Measurements from ENCODE around the gene KCNK1.

The KCNK1 gene

DNA sequence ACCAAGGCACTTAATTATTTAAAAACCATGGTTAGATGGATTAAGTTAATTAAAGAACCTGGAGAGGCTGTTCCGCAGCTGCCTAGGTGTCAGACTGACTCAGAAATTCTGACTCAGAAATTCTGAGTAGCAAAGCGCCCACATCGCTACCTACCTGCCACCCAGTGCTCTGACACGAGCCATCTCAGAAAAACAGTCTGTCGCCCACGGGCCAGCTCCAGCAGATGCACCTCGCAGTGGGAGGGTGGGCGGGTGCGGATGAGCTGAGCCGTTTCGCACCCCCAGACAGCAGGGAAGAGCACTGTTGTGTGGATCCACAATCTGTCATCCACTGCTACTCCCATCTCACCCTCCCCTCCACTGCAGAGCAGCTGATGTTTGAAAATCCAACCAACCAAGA is 13.5 kb downstream of the KCNK1 start:
- Histone ChIP-seq H2BK12ac (ENCODE audit: low read length) (no peak overlapping the region), H3K14ac (ENCODE audit: low read length) (no peak overlapping the region), H3K9ac (ENCODE audit: low read length) (no peak overlapping the region), H2AK5ac (ENCODE audit: low read length) (no peak overlapping the region), H4K91ac (ENCODE audit: low read depth, low read length) (no peak overlapping the region), H3K9me3 (ENCODE audit: insufficient read depth, low read depth, low read length) (no peaks in the 10 kb centered on the region), H3K79me2 (ENCODE audit: control insufficient read depth, insufficient read depth, low read length, poor library complexity) (no peaks in the 10 kb centered on the region), H3K27ac (ENCODE audit: low read depth, low read length) (no peak overlapping the region), H2BK120ac (ENCODE audit: insufficient read depth, low read length, poor library complexity) (no peak overlapping the region), H3K4me3 (ENCODE audit: low read depth, low read length) (no peak overlapping the region), H3K4me1 (ENCODE audit: control insufficient read depth in 1 of 2, insufficient read depth in 2 of 2, low read length in 2 of 2) (no peaks in the 10 kb centered on the region), H3K18ac (ENCODE audit: low read length) (no peak overlapping the region), H3K36me3 (ENCODE audit: control insufficient read depth in 1 of 2, insufficient read depth in 2 of 2, low read length in 2 of 2) (peaks cover 3 to 11% of the 10 kb centered on the region in 2 experiments), H3K4me2 (ENCODE audit: low read length) (no peak overlapping the region), H2AFZ (ENCODE audit: insufficient read depth, low read length, poor library complexity) (no peak overlapping the region), H3K27me3 (ENCODE audit: insufficient read depth, low read length) (no peaks in the 10 kb centered on the region), H4K12ac (ENCODE audit: low read depth, low read length) (no peak overlapping the region), H3K4ac (ENCODE audit: low read depth, low read length) (no peak overlapping the region), H2BK5ac (ENCODE audit: low read depth, low read length, poor library complexity) (no peak overlapping the region), H3K79me1 (ENCODE audit: low read length) (no peaks in the 10 kb centered on the region), H4K8ac (ENCODE audit: low read depth, low read length) (no peak overlapping the region), H3K23ac (ENCODE audit: low read length) (no peak overlapping the region)
- DNase-seq, result peak; percentile 49 to 50
- WGBS (ENCODE audit: extremely low coverage, insufficient coverage, insufficient read length), result no CpG with 5 or more reads among the region's 11 CpGs

DNA sequence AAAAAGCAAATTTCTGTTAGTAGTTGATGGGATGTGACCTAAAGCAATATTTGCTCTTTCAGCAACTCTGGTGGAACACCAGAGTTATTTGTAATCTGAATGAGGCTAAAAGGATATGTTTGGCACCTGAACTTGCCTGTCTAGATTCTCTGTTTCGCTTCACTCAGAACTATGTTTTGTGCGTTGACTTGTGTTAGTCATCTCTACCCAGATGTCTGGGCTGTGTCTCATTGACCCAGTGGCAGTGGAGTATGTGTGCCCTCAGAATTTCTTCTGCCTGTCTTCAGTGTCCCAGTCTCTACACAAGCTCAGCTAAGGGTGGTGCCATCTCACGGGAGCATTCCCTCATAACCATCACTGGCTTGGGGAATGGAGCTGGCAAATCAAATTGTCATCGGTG is 13.9 kb downstream of the KCNK1 start:
- Histone ChIP-seq H2BK12ac (ENCODE audit: low read length) (no peak overlapping the region), H4K12ac (ENCODE audit: low read depth, low read length) (no peak overlapping the region), H3K4ac (ENCODE audit: low read depth, low read length) (no peak overlapping the region), H2AFZ (ENCODE audit: insufficient read depth, low read length, poor library complexity) (no peak overlapping the region), H2BK5ac (ENCODE audit: low read depth, low read length, poor library complexity) (no peak overlapping the region), H3K9ac (ENCODE audit: low read length) (no peak overlapping the region), H3K23ac (ENCODE audit: low read length) (no peak overlapping the region), H2AK5ac (ENCODE audit: low read length) (no peak overlapping the region), H3K4me1 (ENCODE audit: control insufficient read depth in 1 of 2, insufficient read depth in 2 of 2, low read length in 2 of 2) (no peaks in the 10 kb centered on the region), H3K79me1 (ENCODE audit: low read length) (no peaks in the 10 kb centered on the region), H3K9me3 (ENCODE audit: insufficient read depth, low read depth, low read length) (no peaks in the 10 kb centered on the region), H2BK120ac (ENCODE audit: insufficient read depth, low read length, poor library complexity) (no peak overlapping the region), H3K36me3 (ENCODE audit: control insufficient read depth in 1 of 2, insufficient read depth in 2 of 2, low read length in 2 of 2) (peaks cover 5 to 11% of the 10 kb centered on the region in 2 experiments), H4K91ac (ENCODE audit: low read depth, low read length) (no peak overlapping the region), H3K18ac (ENCODE audit: low read length) (no peak overlapping the region), H3K4me3 (ENCODE audit: low read depth, low read length) (no peak overlapping the region), H3K79me2 (ENCODE audit: control insufficient read depth, insufficient read depth, low read length, poor library complexity) (peaks cover 2% of the 10 kb centered on the region), H3K27me3 (ENCODE audit: insufficient read depth, low read length) (no peaks in the 10 kb centered on the region), H3K4me2 (ENCODE audit: low read length) (no peak overlapping the region), H3K14ac (ENCODE audit: low read length) (no peak overlapping the region), H4K8ac (ENCODE audit: low read depth, low read length) (no peak overlapping the region), H3K27ac (ENCODE audit: low read depth, low read length) (no peak overlapping the region)
- DNase-seq, result peak; percentile 38 to 78
- WGBS (ENCODE audit: extremely low coverage, insufficient coverage, insufficient read length), result no CpG with 5 or more reads among the region's 4 CpGs

DNA sequence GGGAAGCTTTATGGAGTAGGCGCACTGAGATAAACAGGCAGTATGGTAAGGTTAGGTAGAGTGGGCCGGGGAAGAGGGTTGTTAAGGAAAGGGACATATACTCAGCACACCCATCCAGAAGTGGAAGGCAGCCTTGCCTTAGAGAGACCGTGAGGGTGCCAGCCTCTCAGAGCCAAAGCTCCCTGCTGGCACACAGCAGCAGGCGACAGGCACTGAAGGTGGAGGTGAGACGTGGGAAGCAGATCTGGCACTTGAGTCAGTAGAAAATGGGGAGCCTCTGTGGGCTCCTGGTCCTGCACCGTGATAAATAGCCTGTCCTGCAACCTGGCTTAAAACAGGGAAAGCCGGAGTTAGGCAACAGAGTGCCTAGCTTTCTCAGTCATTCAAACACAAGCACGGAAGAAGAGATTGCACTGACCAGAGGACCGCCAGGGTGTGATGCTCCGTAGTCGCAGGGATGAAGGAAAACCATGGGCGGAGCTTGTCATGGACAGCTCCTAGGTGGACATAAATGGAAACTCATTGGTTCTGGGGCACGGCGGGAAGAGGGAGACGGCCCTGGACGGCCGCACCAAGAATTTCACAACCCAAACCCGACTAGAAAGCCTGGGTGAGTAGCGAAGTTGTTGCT is 15.5 kb downstream of the KCNK1 start:
- H2BK12ac ChIP-seq (ENCODE audit: low read length), result no peak overlapping the region
- H4K91ac ChIP-seq (ENCODE audit: low read depth, low read length), result no peak overlapping the region
- H3K18ac ChIP-seq (ENCODE audit: low read length), result peak overlapping the region; percentile 26
- H3K4me3 ChIP-seq (ENCODE audit: low read depth, low read length), result no peak overlapping the region
- DNase-seq, result no peak
- no peak overlapping the region for H3K27ac ChIP-seq (ENCODE audit: low read depth, low read length)
- peaks cover 2 to 8% of the 10 kb centered on the region in 2 experiments for H3K36me3 ChIP-seq (ENCODE audit: control insufficient read depth in 1 of 2, insufficient read depth in 2 of 2, low read length in 2 of 2)
- WGBS (ENCODE audit: extremely low coverage, insufficient coverage, insufficient read length), result no CpG with 5 or more reads among the region's 19 CpGs
- no peak overlapping the region for H2BK120ac ChIP-seq (ENCODE audit: insufficient read depth, low read length, poor library complexity)
- no peaks in the 10 kb centered on the region for H3K9me3 ChIP-seq (ENCODE audit: insufficient read depth, low read depth, low read length)
- H3K4ac ChIP-seq (ENCODE audit: low read depth, low read length), result no peak overlapping the region
- H3K14ac ChIP-seq (ENCODE audit: low read length), result no peak overlapping the region
- no peak overlapping the region for H3K23ac ChIP-seq (ENCODE audit: low read length)
- H4K8ac ChIP-seq (ENCODE audit: low read depth, low read length), result no peak overlapping the region
- no peak overlapping the region for H3K9ac ChIP-seq (ENCODE audit: low read length)
- no peak overlapping the region for H4K12ac ChIP-seq (ENCODE audit: low read depth, low read length)
- H3K79me1 ChIP-seq (ENCODE audit: low read length), result no peaks in the 10 kb centered on the region
- no peak overlapping the region for H3K4me2 ChIP-seq (ENCODE audit: low read length)
- no peak overlapping the region for H2BK5ac ChIP-seq (ENCODE audit: low read depth, low read length, poor library complexity)
- H3K79me2 ChIP-seq (ENCODE audit: control insufficient read depth, insufficient read depth, low read length, poor library complexity), result peaks cover 2% of the 10 kb centered on the region
- no peak overlapping the region for H2AFZ ChIP-seq (ENCODE audit: insufficient read depth, low read length, poor library complexity)
- no peaks in the 10 kb centered on the region for H3K4me1 ChIP-seq (ENCODE audit: control insufficient read depth in 1 of 2, insufficient read depth in 2 of 2, low read length in 2 of 2)
- no peaks in the 10 kb centered on the region for H3K27me3 ChIP-seq (ENCODE audit: insufficient read depth, low read length)
- no peak overlapping the region for H2AK5ac ChIP-seq (ENCODE audit: low read length)

DNA sequence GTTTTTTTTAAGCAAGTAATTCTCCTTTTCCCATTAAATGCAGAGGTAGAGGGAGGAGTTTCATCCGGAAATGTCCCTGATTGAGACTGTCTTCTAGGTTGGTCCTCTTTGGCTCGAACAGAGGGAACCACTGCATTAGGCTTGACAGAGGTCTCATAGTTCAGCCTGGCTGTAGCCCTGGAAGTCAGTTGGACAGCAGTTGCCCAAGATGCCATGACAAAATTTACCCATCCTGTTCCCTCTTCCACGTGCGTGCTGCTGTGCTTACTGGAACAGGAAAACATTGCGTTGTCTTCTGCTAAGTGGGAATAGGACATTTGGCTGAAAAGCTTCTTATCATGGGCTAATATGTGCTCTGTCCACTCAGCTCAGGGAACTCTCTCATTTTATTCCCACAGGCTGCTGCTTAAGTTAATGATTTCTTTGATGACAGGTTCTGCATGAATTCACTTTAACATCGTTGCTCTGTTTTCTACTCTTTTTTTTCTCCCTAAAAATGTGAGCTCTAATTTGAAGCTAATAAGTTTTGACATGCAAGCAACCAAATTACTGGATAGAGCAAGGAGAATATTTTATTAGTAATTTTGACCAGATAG is 18.0 kb downstream of the KCNK1 start:
- no CpG with 5 or more reads among the region's 6 CpGs for WGBS (ENCODE audit: extremely low coverage, insufficient coverage, insufficient read length)
- Histone ChIP-seq H2BK12ac (ENCODE audit: low read length) (no peak overlapping the region), H2BK5ac (ENCODE audit: low read depth, low read length, poor library complexity) (no peak overlapping the region), H3K27me3 (ENCODE audit: insufficient read depth, low read length) (no peaks in the 10 kb centered on the region), H3K23ac (ENCODE audit: low read length) (no peak overlapping the region), H3K4ac (ENCODE audit: low read depth, low read length) (no peak overlapping the region), H4K8ac (ENCODE audit: low read depth, low read length) (no peak overlapping the region), H2AK5ac (ENCODE audit: low read length) (no peak overlapping the region), H2AFZ (ENCODE audit: insufficient read depth, low read length, poor library complexity) (no peak overlapping the region), H3K4me3 (ENCODE audit: low read depth, low read length) (no peak overlapping the region), H3K4me2 (ENCODE audit: low read length) (no peak overlapping the region), H3K4me1 (ENCODE audit: control insufficient read depth in 1 of 2, insufficient read depth in 2 of 2, low read length in 2 of 2) (peaks cover 3 to 5% of the 10 kb centered on the region in 2 experiments), H4K91ac (ENCODE audit: low read depth, low read length) (no peak overlapping the region), H3K36me3 (ENCODE audit: control insufficient read depth in 1 of 2, insufficient read depth in 2 of 2, low read length in 2 of 2) (peaks cover 2 to 5% of the 10 kb centered on the region in 2 experiments), H2BK120ac (ENCODE audit: insufficient read depth, low read length, poor library complexity) (no peak overlapping the region), H3K79me1 (ENCODE audit: low read length) (no peaks in the 10 kb centered on the region), H3K9me3 (ENCODE audit: insufficient read depth, low read depth, low read length) (no peaks in the 10 kb centered on the region), H3K18ac (ENCODE audit: low read length) (no peak overlapping the region), H3K27ac (ENCODE audit: low read depth, low read length) (no peak overlapping the region), H3K9ac (ENCODE audit: low read length) (no peak overlapping the region), H3K79me2 (ENCODE audit: control insufficient read depth, insufficient read depth, low read length, poor library complexity) (peaks cover 2% of the 10 kb centered on the region), H3K14ac (ENCODE audit: low read length) (no peak overlapping the region), H4K12ac (ENCODE audit: low read depth, low read length) (no peak overlapping the region)
- DNase-seq, result no peak
